GM18867 (cell line): Measurements from ENCODE around the gene ZNF333.
"Not testable (repeated sequence)": the region's sequence is repeated elsewhere in the genome, so short reads cannot be mapped to it uniquely, and the experiment has no call there.

Source experiments
- ATAC-seq: cut with Tn5 transposase; IDR thresholded peaks from one replicate; pipeline ENCODE4 v1.9.1; 2021; ENCODE audit warnings: mild to moderate bottlenecking, moderate library complexity; ENCODE audit not compliant: unreplicated experiment

ZNF333 gene

DNA sequence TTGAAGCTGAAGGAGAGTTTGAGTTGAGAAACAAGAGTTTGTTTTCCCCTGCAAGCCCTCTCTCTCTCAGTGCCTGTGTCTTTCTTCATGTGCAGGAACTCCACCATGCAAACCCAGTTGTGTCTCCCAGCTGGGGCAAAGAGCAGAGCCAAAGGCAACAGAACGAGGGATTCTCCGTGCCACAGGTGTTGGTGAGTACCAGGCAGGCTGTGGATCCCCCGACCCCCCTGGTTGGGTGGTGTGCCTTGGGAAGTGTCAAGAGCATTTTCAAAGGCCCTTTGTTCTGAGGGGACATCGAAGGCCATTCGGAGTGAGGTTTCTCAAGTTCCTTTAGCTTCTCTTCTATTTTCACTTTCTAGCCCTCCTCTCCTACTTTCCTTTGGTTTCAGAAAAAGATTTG, 5.6 kb downstream of the ZNF333 start:
- no peak for ATAC-seq

DNA sequence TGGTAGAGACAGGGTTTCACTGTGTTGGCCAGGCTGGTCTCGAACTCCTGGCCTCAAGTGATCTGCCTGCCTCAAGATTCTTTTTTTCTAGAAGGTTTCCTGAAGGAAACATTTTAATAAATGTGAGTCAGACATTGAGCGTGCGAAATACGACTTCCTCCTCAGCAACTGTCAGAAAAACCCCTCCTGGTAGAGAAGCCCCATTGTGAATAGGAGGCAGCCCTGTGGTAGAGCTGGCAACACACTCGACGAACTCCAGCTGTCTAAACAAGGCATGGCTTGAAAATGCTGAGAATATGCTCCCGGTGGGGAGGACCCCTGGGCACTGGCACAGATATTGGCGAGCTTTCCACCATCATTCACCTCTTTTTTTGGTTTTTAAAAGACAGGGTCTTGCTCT, 9.8 kb downstream of the ZNF333 start:
- no peak for ATAC-seq

DNA sequence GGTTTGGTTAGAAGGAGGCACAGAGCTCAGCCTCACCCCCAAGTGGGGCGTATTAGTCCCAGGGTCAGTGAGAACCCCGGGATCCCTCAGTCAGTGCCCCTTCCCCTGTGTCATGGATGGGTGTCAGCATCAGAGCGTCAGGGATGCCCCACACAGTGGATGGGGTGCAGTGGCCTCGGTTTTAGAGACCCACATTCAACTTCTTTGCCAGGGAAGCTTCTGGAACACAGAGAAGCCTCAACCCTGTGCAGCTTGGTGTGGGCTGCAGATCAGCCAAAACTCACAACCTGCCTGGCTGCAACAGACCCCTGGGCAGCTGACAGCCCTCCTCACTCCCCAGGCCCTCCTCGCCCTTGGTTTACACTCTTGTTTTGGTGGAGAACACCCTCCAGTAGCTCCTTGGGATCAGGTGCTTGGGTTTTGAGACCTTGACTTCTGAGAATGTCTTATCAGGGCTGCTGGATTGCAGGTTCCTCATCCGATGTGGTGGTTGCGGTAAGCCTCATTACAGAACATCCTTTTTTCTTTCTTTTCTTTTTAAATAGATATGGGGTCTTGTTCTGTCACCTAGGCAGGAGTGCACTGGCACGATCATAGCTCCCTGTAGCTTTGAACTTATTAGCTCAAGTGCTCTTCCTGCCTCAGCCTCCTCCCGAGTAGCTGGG, 11.0 kb downstream of the ZNF333 start:
- no peak for ATAC-seq

DNA sequence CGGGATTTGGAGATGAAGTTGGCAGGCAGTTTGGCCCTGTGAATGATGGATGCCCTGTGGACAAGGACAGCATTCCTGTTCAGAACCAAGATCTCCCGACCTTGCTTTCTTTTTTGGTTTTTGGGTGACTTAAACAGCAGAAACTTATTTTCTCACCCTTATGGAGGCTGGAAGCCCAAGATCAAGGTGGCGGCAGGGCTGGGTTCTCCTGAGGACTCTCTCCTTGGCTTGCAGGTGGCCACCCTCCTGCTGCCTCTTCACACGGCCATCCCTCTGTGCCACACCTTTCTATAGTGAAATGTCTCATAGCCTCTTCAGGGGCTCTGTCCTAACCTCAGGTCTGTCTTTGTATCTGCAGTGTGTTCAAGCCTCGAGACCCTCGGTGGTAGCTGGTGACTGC, 14.0 kb downstream of the ZNF333 start:
- ATAC-seq = no peak

DNA sequence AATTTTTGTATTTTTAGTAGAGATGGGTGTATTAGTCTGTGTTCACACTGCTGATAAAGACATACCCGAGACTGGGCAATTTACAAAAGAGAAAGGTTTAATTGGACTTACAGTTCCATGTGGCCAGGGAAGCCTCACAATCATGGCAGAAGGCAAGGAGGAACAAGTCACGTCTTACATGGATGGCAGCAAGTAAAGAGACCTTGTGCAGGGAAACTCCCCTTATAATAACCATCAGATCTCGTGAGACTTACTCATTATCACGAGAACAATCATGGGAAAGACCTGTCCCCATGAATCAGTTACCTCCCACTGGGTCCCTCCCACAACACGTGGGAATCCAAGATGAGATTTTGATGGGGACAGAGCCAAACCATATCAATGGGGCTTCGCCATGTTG, 14.6 kb downstream of the ZNF333 start:
- no peak for ATAC-seq

DNA sequence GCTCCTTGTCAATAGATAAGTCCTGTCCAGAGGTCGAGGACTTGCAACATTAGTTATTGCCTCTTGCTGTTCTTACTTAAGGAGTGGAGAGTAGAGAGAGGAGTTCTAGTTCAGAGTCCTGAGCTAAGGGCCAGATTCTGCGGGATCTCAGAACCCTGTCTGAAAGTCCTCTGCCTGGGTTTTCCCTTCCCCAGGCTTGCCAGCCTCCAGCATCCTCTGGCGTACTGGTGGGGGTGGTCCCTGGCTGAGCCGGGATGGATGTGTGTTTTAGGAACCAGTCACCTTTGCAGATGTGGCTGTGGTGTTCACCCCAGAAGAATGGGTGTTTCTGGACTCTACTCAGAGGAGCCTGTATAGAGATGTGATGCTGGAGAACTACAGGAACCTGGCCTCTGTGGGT, 26.0 kb downstream of the ZNF333 start:
- ATAC-seq = no peak

DNA sequence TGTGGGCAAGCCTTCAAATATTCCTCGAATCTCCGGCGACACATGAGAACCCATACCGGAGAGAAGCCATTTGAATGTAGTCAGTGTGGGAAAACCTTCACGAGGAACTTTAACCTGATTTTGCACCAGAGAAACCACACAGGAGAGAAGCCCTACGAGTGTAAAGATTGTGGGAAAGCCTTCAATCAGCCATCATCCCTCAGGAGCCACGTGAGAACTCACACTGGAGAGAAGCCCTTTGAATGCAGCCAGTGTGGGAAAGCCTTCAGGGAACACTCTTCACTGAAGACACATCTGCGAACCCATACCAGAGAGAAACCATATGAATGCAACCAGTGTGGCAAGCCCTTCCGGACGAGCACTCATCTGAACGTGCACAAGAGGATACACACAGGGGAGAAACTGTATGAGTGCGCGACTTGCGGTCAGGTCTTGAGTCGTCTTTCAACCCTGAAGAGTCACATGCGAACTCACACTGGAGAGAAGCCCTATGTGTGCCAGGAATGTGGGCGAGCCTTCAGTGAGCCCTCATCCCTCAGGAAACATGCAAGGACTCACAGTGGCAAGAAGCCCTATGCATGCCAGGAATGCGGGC, 28.8 kb downstream of the ZNF333 start:
- no peak for ATAC-seq

DNA sequence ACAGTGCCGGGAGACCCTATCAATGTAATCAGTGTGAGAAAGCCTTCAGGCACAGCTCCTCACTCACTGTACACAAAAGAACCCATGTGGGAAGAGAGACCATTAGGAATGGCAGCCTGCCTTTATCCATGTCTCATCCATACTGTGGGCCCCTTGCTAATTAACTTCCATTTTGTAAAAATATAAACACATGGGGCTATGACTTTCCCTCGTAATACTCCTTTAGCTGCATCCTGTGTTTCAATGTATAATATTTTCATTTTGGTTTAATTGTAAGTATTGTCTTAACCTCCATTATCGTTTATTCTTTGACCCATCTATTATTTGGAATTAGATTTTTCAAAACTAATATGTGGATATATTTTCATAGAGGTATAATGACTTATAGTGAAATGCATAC, 29.3 kb downstream of the ZNF333 start:
- ATAC-seq = no peak

DNA sequence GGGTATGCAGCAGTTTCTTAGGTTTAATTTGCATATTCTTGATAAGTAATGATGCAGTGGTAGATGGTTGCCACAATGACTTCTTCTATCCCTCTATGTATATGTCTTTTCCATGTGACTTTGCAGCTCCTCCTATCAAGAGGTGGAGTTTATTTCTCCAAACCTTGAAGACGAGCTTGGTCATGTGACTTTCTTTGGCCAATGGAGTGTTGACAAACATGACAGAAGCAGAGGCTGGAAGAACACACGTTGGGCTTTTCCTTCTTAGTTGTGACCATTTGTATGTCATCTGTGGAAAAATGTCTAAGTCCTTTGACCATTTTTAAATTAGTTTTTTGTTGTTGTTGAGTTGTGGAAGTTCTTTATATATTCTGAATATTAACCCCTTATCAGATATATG, 32.3 kb downstream of the ZNF333 start:
- no peak for ATAC-seq

DNA sequence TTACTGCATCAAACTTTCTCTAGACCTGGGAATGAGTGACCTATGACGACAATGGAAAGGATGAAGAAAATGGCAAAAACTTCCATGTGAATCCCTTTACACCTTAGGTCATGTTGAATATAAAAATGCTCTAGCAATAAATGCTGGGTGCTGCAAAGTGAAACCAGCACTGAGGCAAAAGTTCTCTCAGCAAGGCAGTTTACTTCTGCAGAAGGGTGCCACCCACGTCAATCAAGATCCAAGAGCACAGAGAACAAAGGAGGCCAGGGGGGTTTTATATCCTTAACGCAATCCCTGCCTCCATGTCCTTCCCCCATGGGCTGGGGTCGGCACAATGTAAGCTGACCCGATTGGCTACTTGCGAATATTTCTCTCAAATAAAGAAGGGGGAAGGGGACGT, 38.7 kb downstream of the ZNF333 start:
- no peak for ATAC-seq

DNA sequence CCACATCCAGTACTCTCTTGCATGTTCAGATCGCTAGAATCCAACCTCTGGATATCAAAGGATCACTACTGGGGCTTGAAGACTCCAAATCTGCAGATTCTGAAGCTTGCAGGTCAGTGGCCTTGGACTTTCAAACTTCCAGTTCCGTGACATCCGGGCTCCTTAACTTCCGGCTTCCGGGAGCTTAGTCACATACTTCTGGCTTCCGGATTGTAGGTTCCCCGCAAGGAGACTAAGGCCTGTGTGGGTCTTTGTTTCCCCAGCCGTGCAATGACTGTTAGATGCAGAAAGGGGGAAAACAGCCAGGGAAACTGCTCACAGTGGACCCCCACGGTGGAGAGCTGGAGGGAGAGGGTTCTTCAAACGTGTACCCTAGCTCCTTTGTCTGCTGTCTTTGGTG, 41.4 kb downstream of the ZNF333 start:
- no peak for ATAC-seq

DNA sequence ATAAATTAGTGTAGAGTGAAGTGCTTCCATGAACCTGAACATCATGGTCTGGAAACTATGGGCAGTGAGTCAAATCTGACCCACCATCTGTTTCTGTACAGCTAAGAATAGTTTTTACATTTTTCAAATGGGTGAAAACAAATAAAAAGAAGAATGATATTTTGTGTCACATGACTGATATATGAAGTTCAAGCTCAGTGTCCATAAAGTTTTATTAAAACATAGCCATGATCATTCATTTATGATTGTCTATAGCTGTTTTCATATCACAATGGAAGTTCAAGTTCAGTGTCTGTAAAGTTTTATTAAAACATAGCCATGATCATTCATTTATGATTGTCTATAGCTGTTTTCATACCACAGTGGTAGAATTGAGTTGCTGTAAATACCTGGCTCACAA, 42.7 kb downstream of the ZNF333 start:
- no peak for ATAC-seq

DNA sequence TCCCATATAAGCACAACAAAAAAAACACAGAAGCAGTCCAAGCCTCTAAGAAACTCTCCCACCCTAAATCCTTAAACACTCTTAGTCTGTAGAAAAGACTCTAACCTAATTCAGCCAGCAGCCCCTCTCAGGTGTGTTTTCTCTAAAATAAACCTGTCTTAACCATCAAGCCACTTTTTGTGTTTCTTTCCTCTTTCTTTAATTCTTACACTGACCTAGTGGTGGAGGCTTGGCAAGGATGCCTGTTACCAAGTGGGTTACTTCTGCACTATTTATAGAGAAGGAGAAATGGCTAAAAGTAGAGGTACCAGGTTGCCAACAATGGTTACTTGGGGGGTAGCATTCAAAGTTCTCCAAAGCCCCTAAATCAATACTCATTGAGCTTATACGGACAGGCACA, 43.7 kb downstream of the ZNF333 start:
- no peak for ATAC-seq

DNA sequence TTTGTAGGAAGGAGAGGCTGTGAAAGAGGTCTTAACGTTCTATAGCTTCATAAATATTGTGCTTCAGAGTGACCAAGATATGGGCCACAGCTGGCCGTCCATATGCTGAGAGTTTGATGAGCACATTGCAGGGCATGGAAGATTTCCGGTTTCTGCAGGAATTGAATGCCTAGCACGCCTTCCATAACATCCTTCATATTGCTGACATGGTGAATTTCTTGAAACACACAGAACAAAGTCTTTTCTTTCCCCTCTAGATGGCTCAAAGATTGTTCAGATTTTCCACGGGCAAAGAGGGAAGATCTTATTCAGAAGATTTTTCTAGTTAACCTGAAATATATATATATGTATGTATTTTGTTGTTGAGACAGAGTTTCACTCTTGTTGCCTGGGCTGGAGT, 46.1 kb downstream of the ZNF333 start:
- no peak for ATAC-seq

DNA sequence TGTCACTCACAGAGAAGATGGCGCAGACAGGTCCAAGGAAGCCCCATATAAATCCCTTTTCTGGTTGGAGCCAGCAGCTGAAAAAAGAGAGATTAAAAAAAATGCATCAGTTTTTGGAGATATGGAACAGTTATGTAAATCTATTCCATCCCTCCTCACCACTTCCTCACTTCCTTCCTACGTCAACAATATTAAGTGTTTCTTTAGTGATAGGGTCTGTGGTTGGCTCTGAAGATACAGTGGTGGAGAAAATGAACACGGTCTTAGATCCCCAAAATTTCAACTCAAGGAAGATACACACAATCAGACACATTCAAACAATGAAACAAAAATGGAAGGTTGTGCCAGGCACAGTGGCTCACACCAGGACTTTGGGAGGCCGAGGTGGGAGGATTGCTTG, 57.0 kb downstream of the ZNF333 start:
- ATAC-seq = no peak

DNA sequence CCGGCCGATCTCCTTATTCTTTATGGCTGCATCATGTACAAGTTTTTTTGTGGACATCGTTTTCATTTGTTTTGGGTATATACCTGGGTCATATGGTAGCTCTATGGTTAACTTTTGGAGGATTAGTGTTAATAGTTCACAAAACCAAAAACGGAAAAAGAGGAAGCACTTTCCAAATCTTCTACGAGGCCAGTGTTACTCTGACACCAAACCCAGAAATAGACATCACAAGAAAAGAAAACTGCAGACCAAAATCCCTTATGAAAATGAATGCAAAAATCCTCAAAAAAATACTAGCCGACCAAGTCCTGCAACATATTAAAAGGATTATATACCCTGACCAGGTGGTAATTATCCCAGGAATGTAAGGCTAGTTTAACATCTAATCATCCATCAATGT, 58.8 kb downstream of the ZNF333 start:
- no peak for ATAC-seq

DNA sequence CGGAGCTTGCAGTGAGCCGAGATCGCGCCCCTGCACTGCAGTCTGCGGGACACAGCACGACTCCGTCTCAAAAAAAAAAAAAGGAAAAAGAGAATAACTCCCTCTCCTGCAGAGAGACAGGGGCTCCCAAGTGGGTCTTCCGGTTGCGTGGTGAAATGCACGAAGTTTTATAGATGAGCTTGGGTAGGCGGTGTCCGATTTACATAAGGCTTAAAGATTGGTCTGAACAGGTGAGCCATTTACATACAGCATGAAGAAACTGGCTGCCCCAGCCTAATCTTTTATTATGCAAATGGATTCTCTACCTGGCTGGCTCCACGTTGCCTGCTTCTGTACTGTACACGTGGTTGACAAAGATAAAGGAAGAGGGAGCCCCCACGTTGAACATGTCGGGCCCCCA, 69.0 kb downstream of the ZNF333 start:
- no peak for ATAC-seq

DNA sequence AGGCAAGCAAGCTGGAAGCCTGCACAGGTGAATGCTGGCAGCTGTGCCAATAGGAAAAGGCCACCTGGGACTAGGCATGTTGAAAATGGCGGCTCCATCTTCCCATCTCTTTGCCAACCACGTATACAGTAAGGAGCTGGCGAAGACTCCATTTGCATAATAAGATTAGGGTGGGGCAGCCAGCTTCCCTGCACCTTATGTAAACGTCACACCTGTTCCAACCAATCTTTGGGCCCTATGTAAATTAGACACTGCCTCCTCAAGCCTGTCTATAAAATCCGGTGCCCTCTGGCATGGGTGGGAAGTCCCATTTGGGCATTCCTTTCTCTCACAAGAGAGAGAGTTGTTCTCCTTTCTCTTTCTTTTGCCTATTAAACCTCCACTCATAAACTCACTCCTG, 71.8 kb downstream of the ZNF333 start:
- ATAC-seq = no peak

DNA sequence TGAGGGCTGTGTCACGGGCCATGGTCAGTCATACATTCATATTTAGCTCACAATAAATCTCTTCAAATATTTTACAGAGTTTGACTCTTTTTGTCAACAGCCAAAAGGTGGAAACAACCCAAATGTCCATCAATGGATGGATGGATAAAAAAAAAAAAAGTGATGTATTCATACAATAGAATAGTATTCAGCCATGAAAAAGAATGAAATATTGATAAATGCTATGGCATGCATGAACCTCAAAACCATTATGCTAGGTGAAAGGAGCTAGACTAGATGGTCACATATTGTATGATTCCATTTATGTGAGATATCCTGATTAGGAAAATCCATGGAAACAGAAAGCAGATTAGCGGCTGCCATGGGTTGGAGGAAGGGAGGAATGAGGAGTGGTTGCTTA, 72.3 kb downstream of the ZNF333 start:
- ATAC-seq = no peak

DNA sequence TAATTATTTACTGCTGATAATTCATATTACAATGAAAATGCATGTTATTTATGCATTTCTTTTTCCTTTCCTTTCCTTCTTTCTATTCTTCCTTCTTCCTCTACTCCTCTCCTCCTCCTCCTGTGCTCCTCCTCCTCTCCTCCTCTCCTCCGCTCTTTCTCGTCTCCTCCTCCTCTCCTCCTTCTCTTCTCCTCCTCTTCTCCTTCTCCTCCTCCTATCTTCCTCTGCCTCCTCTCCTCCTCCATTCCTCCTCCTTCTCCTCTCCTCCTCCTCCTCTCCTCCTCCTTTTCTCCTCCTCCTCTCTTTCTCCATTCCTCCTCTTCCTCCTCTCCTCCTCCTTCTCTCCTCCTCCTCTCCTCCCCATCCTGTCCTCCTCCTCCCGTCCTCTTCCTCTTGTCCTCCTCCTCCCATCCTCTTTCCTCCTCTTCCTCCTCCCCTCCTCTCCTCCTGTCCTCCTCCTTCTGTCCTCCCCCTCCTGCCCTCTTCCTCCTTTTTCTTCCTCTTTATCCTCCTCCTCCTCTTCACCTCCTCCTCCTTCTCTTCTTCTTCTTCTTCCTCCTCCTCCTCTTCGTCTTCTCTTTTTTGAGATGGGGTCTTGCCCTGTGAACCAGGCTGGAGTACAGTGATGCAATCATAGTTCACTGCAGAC, 73.8 kb downstream of the ZNF333 start:
- no peak for ATAC-seq

DNA sequence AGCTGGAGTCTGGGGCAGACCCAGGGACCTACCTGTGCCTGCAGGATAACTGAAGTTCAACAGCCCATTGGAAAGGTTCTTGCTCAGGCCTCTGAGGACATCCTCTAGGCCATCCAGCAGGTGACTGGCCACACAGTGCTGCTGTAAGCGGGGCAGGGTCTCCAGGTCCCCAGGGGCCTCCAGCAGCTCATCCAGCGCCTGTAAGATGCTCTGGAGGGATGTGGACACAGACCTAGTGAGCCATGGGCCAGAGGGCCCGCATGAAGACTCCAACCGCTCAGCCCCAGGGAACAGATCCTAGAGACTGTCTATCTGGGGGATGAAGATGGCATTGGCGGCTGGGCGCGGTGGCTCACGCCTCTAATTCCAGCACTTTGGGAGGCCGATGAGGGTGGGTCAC, 74.6 kb downstream of the ZNF333 start:
- ATAC-seq = no peak

DNA sequence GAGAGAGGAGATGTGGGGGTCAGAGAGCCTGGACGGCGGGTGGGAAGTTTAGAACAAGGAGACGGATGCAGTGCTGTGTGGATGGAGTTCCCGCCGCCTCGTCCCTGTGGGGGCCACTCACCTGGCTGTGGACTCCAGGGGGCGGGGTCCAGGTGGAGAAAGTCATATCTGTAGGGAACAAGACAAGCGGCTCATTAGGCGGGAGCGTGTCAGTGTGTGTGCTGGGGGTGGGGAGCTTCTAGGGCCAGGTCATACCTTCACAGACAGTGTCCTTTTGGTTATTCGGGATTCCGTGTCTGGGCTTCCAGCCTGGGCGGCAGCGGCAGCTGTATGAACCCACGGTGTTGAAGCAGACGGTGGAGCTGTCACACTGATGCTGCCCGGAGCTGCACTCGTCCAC, 75.6 kb downstream of the ZNF333 start:
- not testable (repeated sequence) for ATAC-seq

DNA sequence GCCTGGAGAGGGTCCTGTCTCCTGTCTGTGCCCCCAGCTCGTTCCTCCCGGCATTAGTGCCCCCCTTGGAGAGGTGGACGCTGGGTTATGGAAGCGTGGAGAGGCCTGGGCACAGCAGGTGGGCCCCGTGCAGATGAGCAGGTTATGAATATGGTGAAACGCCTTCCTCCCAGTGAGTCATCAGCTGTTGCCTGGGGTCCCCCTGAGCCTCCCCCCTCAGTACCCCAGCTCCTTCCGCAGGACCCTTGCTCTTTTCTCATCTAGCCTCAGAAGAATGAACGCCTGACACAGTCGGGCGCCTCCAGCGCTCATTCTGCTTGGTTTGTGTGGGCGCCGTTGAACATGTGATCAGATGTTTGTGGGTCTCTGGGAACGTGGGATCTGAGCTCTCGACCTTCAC, 76.0 kb downstream of the ZNF333 start:
- ATAC-seq = not testable (repeated sequence)
